Measurements from ENCODE around the gene NCAM1. TPM values are rescaled to one million over a fixed set of nuclear protein-coding genes. Genes with fewer than 3 reads are reported as not detected.
A peak's percentile ranks its signal among the peaks of the same experiment; 100 is the strongest.

NCAM1 gene
- total and polyA plus RNA-seq, 2 of the 13 experiments (the other 11 are each of a cell fraction or from before 2014, with no cell fraction given) = 0.05 TPM; not detected in 1

DNA sequence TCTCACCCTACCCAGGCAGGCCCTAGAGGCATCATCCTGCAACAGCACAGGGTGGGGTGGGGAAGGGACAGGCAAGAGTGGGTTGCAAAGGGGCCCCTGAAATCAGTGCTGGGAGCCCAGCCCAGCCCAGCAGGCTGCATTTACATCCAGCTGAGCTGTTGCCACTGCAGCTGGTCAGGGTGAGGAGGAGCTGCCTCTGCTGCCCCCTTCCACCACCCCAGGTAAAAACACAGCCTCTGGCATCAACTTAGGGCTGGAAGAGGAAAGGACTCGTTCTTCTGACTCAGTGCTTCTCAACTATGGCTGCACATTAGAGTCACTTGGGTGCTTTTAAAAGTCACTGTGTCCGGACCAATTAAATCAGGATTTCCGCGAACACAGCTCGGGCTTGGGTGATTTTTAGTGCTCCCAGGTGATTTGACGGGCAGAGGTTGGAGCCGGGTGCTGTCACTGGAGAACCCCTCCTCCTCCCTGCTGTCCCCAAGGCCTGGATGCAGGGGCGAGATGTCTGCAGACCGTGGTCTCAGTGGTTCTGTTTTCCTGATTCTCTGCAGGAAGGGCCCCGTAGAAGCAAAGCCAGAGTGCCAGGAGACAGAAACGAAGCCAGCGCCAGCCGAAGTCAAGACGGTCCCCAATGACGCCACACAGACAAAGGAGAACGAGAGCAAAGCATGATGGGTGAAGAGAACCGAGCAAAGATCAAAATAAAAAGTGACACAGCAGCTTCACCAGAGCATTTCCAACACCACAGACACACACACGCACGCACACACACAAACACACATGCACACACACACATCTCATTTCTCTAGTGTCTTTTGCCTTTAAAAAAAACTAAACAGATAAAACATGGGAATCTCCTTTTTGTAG, 313.7 kb downstream of the NCAM1 start:
- Histone ChIP-seq H4K20me1 (ENCODE audit: insufficient read depth, low read length) (no peaks in the 10 kb centered on the region), H3K9me3 (ENCODE audit: low read length) (no peaks in the 10 kb centered on the region), H3K4me1 (ENCODE audit: insufficient read depth, low read length) (no peaks in the 10 kb centered on the region), H3K4me2 (ENCODE audit: low read depth, low read length) (no peak overlapping the region), H3K27ac (ENCODE audit: extremely low read length, insufficient read depth, low read length) (no peak overlapping the region), H3K27me3 (ENCODE audit: control insufficient read depth in 1 of 2, insufficient read depth in 2 of 2, low read length in 2 of 2) (peaks cover 0 to 3% of the 10 kb centered on the region in 2 experiments; a peak in 2 of 5 replicates), H2AFZ (ENCODE audit: low read length) (no peak overlapping the region), H3K36me3 (replicated peaks in 1 of 2; ENCODE audit: control insufficient read depth in 1 of 2, insufficient read depth in 2 of 2, low read length in 2 of 2) (no peaks in the 10 kb centered on the region), H3K79me2 (ENCODE audit: insufficient read depth, low read length) (no peaks in the 10 kb centered on the region), H3K4me3 (replicated peaks in 1 of 3; ENCODE audit: insufficient read depth in 1 of 3, low read depth in 2 of 3, low read length in 3 of 3) (no peak overlapping the region), H3K9ac (ENCODE audit: insufficient read depth, low read depth, low read length) (no peak overlapping the region)
- CTCF ChIA-PET (ENCODE audit: low intra/inter-chr PET ratio, low total read pairs) = no interaction called here
- FAIRE-seq (no peak), ATAC-seq (peak; percentile 76), DNase-seq (ENCODE audit: low spot score) (no peak)
- WGBS (ENCODE audit: low lambda C conversion rate) = 60% methylated on average over 19 of the region's 19 CpGs
- no TSS peak for BruUV-seq (replicated peaks)
- POLR2A ChIA-PET = no interaction called here
- in situ Hi-C loops (cut with HindIII; ENCODE audit: extremely low pct_ligation_motif_present, low pct_unique_long_range_greater_than_20kb) = loop anchor here (25.0 kb wide), 1 partner anchor 438 kb away; no protein-coding TSS in a partner anchor
- intact Hi-C loops (cut with micrococcal nuclease; ENCODE audit: unreplicated experiment) = no loop called here
- no peak for TF ChIP-seq BRD4 (CRISPR knock-in tag; IDR thresholded peaks at IDR 0.05)
- TF ChIP-seq, protein P1, sequence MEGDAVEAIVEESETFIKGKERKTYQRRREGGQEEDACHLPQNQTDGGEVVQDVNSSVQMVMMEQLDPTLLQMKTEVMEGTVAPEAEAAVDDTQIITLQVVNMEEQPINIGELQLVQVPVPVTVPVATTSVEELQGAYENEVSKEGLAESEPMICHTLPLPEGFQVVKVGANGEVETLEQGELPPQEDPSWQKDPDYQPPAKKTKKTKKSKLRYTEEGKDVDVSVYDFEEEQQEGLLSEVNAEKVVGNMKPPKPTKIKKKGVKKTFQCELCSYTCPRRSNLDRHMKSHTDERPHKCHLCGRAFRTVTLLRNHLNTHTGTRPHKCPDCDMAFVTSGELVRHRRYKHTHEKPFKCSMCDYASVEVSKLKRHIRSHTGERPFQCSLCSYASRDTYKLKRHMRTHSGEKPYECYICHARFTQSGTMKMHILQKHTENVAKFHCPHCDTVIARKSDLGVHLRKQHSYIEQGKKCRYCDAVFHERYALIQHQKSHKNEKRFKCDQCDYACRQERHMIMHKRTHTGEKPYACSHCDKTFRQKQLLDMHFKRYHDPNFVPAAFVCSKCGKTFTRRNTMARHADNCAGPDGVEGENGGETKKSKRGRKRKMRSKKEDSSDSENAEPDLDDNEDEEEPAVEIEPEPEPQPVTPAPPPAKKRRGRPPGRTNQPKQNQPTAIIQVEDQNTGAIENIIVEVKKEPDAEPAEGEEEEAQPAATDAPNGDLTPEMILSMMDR (CRISPR knock-in tag; IDR thresholded peaks at IDR 0.05) = 0 out of 2 replicates have a peak, but pooled peaks have one; percentile 19

DNA sequence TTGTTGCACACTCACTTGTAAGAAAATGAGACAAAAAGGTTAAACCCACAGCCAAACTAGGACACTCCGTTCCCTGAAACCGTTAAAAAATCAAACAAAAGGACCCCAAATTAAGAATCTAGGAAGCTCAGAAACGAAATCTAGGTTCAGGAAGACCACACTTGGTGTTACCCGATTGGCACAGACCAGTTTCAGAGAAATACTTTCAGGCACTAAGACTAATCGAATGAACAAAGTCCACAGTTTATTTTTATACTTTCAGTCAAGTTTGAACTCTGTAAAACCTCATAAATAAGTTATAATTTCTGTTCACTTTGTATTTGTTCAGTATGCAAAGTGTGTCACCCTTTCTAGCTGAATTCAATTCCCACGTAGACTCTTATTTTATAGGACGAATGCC, 314.4 kb downstream of the NCAM1 start:
- ChIA-PET POLR2A (no interaction called here), CTCF (ENCODE audit: low intra/inter-chr PET ratio, low total read pairs) (no interaction called here)
- H3K9ac ChIP-seq (ENCODE audit: insufficient read depth, low read depth, low read length) = no peak overlapping the region
- intact Hi-C loops (cut with micrococcal nuclease; ENCODE audit: unreplicated experiment) (no loop called here), in situ Hi-C loops (cut with HindIII; ENCODE audit: extremely low pct_ligation_motif_present, low pct_unique_long_range_greater_than_20kb) (loop anchor here (25.0 kb wide), 1 partner anchor 438 kb away; no protein-coding TSS in a partner anchor)
- no peak for FAIRE-seq
- no peak overlapping the region for H2AFZ ChIP-seq (ENCODE audit: low read length)
- DNase-seq (ENCODE audit: low spot score) = no peak
- ATAC-seq = no peak
- H3K79me2 ChIP-seq (ENCODE audit: insufficient read depth, low read length) = no peaks in the 10 kb centered on the region
- no peaks in the 10 kb centered on the region for H3K4me1 ChIP-seq (ENCODE audit: insufficient read depth, low read length)
- no TSS peak for BruUV-seq (replicated peaks)
- 37% methylated on average over 7 of the region's 7 CpGs for WGBS (ENCODE audit: low lambda C conversion rate)
- peaks cover 0 to 3% of the 10 kb centered on the region in 2 experiments; a peak in 2 of 5 replicates for H3K27me3 ChIP-seq (ENCODE audit: control insufficient read depth in 1 of 2, insufficient read depth in 2 of 2, low read length in 2 of 2)
- H3K9me3 ChIP-seq (ENCODE audit: low read length) = no peaks in the 10 kb centered on the region
- no peak overlapping the region for H3K4me2 ChIP-seq (ENCODE audit: low read depth, low read length)
- no peak overlapping the region for H3K27ac ChIP-seq (ENCODE audit: extremely low read length, insufficient read depth, low read length)
- TF ChIP-seq, protein P2, sequence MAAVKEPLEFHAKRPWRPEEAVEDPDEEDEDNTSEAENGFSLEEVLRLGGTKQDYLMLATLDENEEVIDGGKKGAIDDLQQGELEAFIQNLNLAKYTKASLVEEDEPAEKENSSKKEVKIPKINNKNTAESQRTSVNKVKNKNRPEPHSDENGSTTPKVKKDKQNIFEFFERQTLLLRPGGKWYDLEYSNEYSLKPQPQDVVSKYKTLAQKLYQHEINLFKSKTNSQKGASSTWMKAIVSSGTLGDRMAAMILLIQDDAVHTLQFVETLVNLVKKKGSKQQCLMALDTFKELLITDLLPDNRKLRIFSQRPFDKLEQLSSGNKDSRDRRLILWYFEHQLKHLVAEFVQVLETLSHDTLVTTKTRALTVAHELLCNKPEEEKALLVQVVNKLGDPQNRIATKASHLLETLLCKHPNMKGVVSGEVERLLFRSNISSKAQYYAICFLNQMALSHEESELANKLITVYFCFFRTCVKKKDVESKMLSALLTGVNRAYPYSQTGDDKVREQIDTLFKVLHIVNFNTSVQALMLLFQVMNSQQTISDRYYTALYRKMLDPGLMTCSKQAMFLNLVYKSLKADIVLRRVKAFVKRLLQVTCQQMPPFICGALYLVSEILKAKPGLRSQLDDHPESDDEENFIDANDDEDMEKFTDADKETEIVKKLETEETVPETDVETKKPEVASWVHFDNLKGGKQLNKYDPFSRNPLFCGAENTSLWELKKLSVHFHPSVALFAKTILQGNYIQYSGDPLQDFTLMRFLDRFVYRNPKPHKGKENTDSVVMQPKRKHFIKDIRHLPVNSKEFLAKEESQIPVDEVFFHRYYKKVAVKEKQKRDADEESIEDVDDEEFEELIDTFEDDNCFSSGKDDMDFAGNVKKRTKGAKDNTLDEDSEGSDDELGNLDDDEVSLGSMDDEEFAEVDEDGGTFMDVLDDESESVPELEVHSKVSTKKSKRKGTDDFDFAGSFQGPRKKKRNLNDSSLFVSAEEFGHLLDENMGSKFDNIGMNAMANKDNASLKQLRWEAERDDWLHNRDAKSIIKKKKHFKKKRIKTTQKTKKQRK (IDR thresholded peaks at IDR 0.05; ENCODE audit: low read length) = no peak
- no peak overlapping the region for H3K4me3 ChIP-seq (replicated peaks in 1 of 3; ENCODE audit: insufficient read depth in 1 of 3, low read depth in 2 of 3, low read length in 3 of 3)
- no peaks in the 10 kb centered on the region for H4K20me1 ChIP-seq (ENCODE audit: insufficient read depth, low read length)
- H3K36me3 ChIP-seq (replicated peaks in 1 of 2; ENCODE audit: control insufficient read depth in 1 of 2, insufficient read depth in 2 of 2, low read length in 2 of 2) = no peaks in the 10 kb centered on the region
